Lower leg skin (tissue), 3 donors: ENCODE measurements around the gene SYT6.

ENCODE experiments used
- CTCF ChIP-seq, 3 donors: fragments of 450-650 bp; IDR thresholded peaks; one replicate each; pipeline ENCODE4 v1.5.1; 2016; ENCODE audit warnings: antibody characterized with exemption in 3 of 3, mild to moderate bottlenecking in 3 of 3, moderate library complexity in 2 of 3
- POLR2A ChIP-seq, 2 donors: fragments of 450-650 bp; IDR thresholded peaks; one replicate each; pipeline ENCODE4 v1.6.1; 2016 to 2017; ENCODE audit warnings: antibody characterized with exemption in 2 of 2, mild to moderate bottlenecking in 1 of 2, moderate library complexity in 1 of 2

GRCh38 chr1:114104949-114105348 is 48.7 kb downstream of the SYT6 start:
- TF ChIP-seq CTCF (IDR thresholded peaks at IDR 0.05) (no peak), POLR2A (IDR thresholded peaks at IDR 0.05) (no peak)
